HG03045 (cell line): ENCODE results near the gene PTCRA.
"Not testable (repeated sequence)": the region's sequence is repeated elsewhere in the genome, so short reads cannot be mapped to it uniquely, and the experiment has no call there.

Source experiments
- ATAC-seq: cut with Tn5 transposase; IDR thresholded peaks from one replicate; pipeline ENCODE4 v1.9.1; 2021; ENCODE audit warnings: mild to moderate bottlenecking, moderate library complexity; ENCODE audit not compliant: unreplicated experiment

The PTCRA gene, protein sequence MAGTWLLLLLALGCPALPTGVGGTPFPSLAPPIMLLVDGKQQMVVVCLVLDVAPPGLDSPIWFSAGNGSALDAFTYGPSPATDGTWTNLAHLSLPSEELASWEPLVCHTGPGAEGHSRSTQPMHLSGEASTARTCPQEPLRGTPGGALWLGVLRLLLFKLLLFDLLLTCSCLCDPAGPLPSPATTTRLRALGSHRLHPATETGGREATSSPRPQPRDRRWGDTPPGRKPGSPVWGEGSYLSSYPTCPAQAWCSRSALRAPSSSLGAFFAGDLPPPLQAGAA

GRCh38 chr6:42915732-42916131, at the start of gene PTCRA:
TSS of gene PTCRA (plus strand) at chr6:42916053. CDS start at chr6:42916070, 17 bp downstream.
- no peak for ATAC-seq

GRCh38 chr6:42870145-42870936, 45.5 kb upstream of the PTCRA start:
- no peak for ATAC-seq

DNA sequence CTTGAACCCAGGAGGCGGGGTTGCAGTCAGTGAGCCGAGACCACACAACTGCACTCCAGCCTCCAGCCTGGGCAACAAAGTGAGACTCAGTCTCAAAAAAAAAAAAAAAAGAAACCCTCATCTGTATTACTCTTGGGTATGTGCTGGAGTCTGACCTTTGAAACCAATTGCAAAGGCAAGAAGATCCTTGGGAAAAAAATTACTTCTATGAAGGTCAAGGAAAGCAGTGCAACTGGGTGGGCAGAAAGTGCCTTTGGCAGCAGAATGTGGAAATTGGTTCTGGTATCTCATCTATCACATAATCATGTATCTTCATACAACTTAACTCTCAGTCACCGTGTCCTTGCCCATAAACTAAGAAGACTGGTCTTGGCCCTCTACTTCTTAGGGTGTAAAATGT, 44.1 kb upstream of the PTCRA start:
- no peak for ATAC-seq

DNA sequence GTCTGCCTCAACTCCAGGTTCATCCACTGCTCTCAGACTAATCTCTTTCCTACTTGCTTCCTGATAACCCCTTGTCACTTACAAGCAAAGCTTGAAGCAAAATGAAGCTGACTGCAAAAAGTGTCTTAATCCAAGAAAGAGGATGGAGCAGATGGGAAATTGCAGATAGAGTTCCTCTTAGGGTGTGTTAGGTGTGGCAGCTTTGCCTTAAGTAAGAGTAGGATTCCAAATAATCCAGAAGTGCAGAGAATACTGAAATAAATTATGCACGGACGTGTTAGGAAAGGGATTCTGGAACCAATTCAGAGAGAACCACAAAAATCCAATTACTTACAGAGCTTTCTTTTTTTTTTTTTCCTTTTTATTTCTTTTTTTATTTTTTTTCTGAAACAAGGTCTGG, 42.5 kb upstream of the PTCRA start:
- ATAC-seq: no peak

DNA sequence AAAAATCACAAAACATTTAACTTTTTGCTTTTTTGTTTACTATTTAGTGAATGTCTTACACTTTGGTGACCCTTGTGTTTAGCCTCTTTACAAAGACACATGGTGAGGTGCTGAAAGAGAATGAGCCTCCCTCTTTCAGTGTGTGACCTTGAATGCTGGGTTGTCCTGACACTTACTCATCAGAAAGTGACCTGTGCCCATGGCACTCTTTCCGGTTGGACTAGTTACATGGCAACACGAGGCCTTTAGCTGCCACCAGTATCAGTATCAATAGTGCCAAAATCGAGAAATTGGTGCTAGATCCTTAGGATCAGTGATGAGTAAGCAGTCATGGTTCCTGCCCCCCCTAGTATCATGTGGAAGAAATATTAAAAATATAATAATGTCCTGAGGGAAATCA, 38.2 kb upstream of the PTCRA start:
- ATAC-seq: no peak

- peak; percentile 93 for ATAC-seq
Observed at GRCh38 chr6:42879372-42880239, 36.2 kb upstream of the PTCRA start, which contains the start of gene RPL7L1. TSS of gene RPL7L1 (plus strand) at chr6:42879616. CDS start at chr6:42879911, 295 bp downstream.

DNA sequence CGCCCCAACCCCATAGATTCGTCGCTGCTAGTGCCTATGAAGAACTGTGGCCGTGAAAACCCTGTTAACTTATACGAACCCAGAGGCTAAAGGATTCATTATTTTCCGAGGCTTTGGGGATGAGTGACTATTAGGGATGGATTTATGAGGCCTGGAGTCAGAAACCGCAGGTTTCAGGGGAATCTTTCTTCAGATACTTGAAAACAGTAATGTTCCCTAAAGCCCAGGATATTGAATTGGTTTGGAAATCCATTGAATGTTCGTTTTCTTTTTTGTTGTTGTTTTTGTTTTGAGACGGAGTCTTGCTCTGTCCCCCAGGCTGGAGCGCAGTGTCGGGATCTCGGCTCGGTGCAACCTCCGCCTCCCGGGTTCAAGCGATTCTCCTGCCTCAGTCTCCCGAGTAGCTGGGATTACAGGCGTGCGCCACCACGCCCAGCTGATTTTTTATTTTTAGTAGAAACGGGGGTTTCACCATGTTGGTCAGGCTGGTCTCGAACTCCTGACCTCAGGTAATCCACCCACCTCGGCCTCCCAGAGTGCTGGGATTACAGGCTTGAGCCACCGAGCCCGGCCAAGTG, 35.5 kb upstream of the PTCRA start:
- not testable (repeated sequence) for ATAC-seq

DNA sequence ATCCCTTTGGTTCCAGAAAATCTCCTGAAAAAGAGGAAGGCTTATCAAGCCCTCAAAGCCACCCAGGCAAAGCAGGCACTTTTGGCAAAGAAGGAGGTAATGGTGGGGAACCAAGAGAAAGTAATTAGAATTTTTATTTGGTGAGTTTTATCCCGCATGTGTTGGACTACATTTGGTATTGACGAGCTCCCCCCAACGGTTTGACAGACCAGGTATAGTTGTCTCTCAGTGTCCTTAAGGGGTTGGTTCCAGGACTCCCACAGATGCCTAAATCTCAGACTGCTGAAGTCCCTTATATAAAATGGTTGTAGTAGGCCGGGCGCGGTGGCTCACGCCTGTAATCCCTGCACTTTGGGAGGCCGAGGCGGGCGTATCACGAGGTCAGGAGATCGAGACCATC, 35.0 kb upstream of the PTCRA start:
- ATAC-seq: not testable (repeated sequence)

DNA sequence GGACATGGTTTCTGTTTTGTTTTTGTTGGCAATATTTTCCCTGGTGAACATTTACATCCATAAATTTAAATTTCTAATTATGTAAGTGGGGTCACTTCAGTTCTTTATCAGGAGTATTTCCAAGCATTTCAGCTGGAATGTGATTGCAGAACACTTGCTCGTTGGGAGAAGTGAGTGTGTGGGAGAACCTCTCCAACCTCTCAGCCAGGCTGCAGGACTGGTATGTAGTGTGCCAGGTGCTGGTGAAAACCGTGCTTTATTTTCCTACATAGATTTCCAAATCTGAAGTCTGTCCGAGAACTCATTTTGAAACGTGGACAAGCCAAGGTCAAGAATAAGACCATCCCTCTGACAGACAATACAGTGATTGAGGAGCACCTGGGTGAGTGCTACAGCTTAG, 30.2 kb upstream of the PTCRA start:
- ATAC-seq: no peak

- ATAC-seq: not testable (repeated sequence)
Observed at GRCh38 chr6:42888201-42888600, 27.7 kb upstream of the PTCRA start.

- ATAC-seq: no peak
Observed at GRCh38 chr6:42889815-42890214, 26.0 kb upstream of the PTCRA start.

DNA sequence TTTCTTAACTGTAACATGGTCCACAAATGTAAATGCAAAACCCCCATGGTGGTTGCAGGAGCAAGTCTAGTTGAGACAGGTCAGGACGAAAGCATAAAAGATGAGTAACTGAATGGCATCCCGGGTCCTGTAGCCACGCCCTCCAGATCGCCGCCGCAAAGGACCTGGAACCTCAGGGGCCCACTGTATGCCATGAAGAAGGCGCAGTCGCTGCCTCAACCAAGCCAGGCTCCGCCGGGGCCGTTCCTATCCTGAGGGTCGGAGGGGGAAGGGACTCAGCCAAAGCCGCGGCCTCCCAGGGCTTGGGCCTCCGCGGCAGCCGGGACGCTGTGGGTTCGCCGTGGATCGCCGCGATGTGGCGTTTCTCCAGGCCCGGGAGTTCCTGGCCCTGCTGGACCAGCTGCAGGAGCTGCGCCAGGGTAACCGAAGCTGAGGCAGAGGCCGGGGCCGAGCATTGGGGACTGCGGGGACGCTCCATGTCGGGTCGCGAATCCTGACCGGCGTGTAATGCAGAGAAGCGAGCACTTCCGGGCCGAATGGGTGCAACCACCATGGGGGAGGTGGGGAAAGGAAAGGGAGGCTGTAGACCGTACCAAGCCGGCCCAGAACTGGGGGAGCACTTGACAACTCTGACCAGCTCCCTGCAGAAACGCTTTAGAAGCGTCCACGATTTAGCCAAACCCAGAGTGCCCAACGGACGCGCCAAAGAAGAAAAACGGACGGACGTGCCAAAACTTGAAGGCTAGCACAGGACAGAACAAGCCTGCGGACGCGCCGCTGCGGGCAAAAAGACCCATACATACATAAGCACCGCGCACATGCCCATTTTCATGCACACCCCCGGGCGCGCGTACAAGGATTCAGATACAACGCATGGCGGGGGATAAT, 25.3 kb upstream of the PTCRA start:
- ATAC-seq: peak; percentile 92

GRCh38 chr6:42891199-42891722, 24.6 kb upstream of the PTCRA start:
- ATAC-seq: no peak

DNA sequence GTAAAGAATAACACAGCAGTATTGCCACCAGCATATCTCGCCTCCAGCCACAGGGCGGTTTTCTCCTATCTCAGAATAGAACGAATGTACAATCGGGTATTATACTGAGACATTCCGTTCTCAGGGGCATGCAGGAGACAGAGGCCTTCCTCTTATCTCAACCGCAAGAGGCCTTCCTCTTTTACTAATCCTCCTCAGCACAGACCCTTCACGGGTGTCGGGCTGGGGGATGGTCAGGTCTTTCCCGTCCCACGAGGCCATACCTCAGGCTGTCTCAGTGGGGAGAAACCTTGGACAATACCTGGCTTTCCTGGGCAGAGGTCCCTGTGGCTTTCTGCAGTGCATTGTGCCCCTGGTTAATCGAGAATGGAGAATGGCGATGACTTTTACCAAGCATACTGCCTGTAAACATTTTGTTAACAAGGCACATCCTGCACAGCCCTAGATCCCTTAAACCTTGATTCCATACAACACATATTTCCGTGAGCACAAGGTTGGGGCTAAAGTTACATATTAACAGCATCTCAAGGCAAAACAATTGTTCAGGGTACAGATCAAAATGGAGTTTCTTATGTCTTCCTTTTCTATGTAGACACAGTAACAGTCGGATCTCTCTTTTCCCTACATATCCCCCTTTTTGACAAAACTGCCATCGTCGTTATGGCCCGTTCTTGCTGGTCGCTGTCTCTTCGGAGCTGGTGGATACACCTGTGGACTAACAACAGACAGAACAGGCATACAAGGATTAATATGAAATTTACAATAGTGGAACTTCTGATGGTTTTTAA, 21.6 kb upstream of the PTCRA start:
- ATAC-seq: not testable (repeated sequence)

DNA sequence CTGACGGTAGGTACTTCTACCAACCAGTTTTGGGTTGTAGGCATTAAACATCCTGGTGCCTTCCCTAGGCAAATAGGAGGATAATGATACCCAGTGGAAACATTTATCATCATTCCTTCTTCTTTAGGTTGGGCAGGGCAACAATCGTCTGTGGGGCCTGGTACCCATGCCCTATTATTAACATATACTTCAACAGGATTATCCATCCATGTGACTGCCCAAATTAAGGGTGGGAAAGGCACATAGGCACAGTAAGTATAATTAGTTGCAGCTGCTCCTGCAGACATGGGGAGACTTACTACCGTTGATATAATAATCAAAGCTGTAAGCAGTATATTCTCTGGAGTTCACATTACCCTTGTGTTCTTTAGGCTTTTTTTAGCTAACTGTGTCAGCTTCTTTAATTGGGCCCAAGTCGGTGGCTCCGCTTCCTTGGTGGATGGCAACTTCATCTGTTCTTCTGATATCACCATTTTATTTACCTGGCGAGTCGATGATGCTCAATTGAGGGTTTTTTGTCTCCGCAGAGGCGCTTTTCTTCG, 19.6 kb upstream of the PTCRA start:
- no peak for ATAC-seq

DNA sequence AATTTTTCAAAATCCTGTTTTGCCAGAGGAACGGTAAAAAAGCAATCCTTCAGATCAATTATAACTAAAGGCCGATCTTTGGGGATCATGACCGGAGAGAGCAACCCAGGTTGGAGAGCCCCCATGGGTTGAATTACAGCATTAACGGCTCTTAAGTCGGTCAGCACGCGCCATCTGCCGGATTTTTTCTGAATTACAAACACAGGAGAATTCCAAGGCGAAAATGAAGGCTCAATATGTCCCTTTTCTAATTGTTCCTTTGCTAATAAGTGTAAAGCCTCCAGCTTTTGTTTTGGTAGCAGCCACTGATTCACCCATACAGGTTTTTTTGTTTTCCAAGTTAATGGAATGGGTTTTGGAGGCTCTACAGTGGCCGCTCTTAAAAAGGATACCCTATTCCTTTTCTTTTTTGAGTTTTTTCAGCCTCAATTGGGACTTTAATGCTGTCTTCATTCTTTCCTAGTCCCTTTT, 16.9 kb upstream of the PTCRA start:
- no peak for ATAC-seq

GRCh38 chr6:42899871-42900270, 16.0 kb upstream of the PTCRA start:
- ATAC-seq: no peak

- no peak for ATAC-seq
Observed at GRCh38 chr6:42901538-42901957, 14.3 kb upstream of the PTCRA start.
